Measurements from ENCODE around the gene COPA.

The COPA gene

GRCh38 chr1:160330119-160330518 is 12.9 kb downstream of the COPA start:
- Histone ChIP-seq H3K27ac (no peak overlapping the region), H3K27me3 (ENCODE audit: insufficient read depth, low read depth, severe bottlenecking) (no peaks in the 10 kb centered on the region), H3K4me3 (ENCODE audit: low read depth, low read length) (no peak overlapping the region), H3K9me3 (ENCODE audit: severe bottlenecking) (no peaks in the 10 kb centered on the region), H3K36me3 (peaks cover 99% of the 10 kb centered on the region)
- no peak for DNase-seq
- TF ChIP-seq, protein P1, sequence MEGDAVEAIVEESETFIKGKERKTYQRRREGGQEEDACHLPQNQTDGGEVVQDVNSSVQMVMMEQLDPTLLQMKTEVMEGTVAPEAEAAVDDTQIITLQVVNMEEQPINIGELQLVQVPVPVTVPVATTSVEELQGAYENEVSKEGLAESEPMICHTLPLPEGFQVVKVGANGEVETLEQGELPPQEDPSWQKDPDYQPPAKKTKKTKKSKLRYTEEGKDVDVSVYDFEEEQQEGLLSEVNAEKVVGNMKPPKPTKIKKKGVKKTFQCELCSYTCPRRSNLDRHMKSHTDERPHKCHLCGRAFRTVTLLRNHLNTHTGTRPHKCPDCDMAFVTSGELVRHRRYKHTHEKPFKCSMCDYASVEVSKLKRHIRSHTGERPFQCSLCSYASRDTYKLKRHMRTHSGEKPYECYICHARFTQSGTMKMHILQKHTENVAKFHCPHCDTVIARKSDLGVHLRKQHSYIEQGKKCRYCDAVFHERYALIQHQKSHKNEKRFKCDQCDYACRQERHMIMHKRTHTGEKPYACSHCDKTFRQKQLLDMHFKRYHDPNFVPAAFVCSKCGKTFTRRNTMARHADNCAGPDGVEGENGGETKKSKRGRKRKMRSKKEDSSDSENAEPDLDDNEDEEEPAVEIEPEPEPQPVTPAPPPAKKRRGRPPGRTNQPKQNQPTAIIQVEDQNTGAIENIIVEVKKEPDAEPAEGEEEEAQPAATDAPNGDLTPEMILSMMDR (IDR thresholded peaks at IDR 0.05; ENCODE audit: low read depth, low read length): no peak

- Histone ChIP-seq H3K27ac (no peak overlapping the region), H3K36me3 (peaks cover 96% of the 10 kb centered on the region), H3K27me3 (ENCODE audit: insufficient read depth, low read depth, severe bottlenecking) (no peaks in the 10 kb centered on the region), H3K4me3 (ENCODE audit: low read depth, low read length) (no peak overlapping the region), H3K9me3 (ENCODE audit: severe bottlenecking) (no peaks in the 10 kb centered on the region)
- TF ChIP-seq, protein P1 (IDR thresholded peaks at IDR 0.05; ENCODE audit: low read depth, low read length): no peak
- DNase-seq: no peak
These were observed 14.9 kb downstream of the COPA start for GRCh38 chr1:160328184-160328583.

DNA sequence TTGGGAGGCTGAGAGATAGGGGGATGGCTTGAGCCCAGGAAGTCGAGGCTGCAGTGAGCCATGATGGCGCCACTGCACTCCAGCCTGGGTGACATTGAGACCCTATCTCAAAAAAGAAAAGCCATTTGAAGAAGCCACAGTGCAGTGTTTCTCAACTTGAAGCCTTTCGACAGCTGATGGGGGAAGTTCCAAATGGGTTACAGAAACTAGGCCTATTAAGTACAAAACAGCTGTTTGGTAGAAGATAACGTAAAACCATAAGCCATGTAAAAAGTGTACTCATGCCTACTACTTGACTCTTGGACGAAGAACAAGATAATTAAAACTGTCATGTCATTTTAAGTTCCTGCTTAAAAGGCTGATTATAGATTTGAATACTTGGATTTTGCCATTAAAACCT is 16.6 kb downstream of the COPA start:
- Histone ChIP-seq H3K9me3 (ENCODE audit: severe bottlenecking) (no peaks in the 10 kb centered on the region), H3K36me3 (peaks cover 95% of the 10 kb centered on the region), H3K4me3 (ENCODE audit: low read depth, low read length) (no peak overlapping the region), H3K27me3 (ENCODE audit: insufficient read depth, low read depth, severe bottlenecking) (no peaks in the 10 kb centered on the region), H3K27ac (no peak overlapping the region)
- TF ChIP-seq, protein P1 (IDR thresholded peaks at IDR 0.05; ENCODE audit: low read depth, low read length): no peak
- no peak for DNase-seq

DNA sequence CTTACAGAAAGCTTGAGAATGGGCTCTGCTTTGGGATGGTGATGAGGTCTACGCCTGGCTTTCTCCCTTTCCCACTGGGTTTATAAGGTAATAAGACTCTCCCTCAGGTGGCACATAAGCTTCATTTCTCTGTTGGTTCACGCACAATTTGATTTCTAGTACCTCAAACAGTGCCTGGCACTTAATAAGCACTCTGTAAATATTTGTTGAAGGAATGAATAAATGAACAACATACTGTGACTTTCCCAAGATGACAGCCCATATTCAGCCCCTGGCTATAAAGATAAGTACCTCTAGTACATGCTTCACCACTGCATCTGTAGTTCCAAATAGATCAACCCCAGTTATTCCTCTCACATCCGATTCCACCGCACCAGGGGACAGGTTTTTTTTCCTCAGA is 17.8 kb downstream of the COPA start:
- no peak overlapping the region for H3K4me3 ChIP-seq (ENCODE audit: low read depth, low read length)
- peaks cover 90% of the 10 kb centered on the region for H3K36me3 ChIP-seq
- H3K27me3 ChIP-seq (ENCODE audit: insufficient read depth, low read depth, severe bottlenecking): no peaks in the 10 kb centered on the region
- no peaks in the 10 kb centered on the region for H3K9me3 ChIP-seq (ENCODE audit: severe bottlenecking)
- no peak for DNase-seq
- TF ChIP-seq, protein P1 (IDR thresholded peaks at IDR 0.05; ENCODE audit: low read depth, low read length): no peak
- no peak overlapping the region for H3K27ac ChIP-seq

GRCh38 chr1:160322831-160323230 is 20.2 kb downstream of the COPA start:
- peaks cover 79% of the 10 kb centered on the region for H3K36me3 ChIP-seq

GRCh38 chr1:160315359-160315758 is 27.7 kb downstream of the COPA start:
- no peak overlapping the region for H3K27ac ChIP-seq
- H3K9me3 ChIP-seq (ENCODE audit: severe bottlenecking): no peaks in the 10 kb centered on the region
- no peaks in the 10 kb centered on the region for H3K27me3 ChIP-seq (ENCODE audit: insufficient read depth, low read depth, severe bottlenecking)
- TF ChIP-seq, protein P1 (IDR thresholded peaks at IDR 0.05; ENCODE audit: low read depth, low read length): no peak
- no peak overlapping the region for H3K4me3 ChIP-seq (ENCODE audit: low read depth, low read length)
- no peak for DNase-seq
- H3K36me3 ChIP-seq: peaks cover 87% of the 10 kb centered on the region

More at GRCh38 chr1:160322831-160323230, 20.2 kb downstream of the COPA start:
- Histone ChIP-seq H3K9me3 (ENCODE audit: severe bottlenecking) (no peaks in the 10 kb centered on the region), H3K27ac (no peak overlapping the region), H3K27me3 (ENCODE audit: insufficient read depth, low read depth, severe bottlenecking) (no peaks in the 10 kb centered on the region), H3K4me3 (ENCODE audit: low read depth, low read length) (no peak overlapping the region)
- no peak for DNase-seq
- TF ChIP-seq, protein P1 (IDR thresholded peaks at IDR 0.05; ENCODE audit: low read depth, low read length): no peak
